ENCODE results near the gene SENP2. TPM values are rescaled to one million over a fixed set of nuclear protein-coding genes. Genes with fewer than 3 reads are reported as not detected.

The SENP2 gene
- total RNA-seq, 1 donor = 24.6 TPM

DNA sequence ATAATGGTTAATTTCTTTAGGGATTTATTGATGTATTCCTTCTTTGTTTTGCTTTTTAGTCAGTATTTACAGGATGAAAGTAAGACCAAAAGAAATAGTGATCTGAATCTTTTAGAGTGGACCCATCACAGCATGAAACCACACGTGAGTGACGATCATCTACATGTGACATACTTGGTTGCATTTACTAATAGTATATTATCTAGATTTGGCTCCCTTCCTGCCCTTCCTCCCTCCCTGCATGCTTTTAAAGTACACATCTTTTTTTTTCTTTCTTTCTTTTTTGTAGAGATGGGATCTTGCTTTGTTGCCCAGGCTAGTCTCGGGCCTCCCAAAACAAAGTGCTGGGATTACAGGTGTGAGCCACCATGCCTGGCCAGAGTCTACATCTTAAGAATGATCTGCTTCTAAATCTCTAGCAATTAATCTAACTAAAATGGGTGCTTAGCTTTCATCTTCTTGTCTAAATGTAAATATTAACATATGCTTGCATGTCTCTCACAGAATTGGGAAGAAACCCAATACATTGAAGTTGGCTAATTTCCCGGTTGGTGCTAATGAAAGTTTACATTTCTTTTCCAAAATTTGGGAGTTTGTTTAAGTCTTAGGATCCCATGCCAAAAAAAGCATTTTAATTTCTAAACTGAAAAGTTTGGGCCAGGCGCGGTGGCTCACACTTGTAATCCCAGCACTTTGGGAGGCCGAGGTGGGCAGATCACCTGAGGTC is 38.0 kb downstream of the SENP2 start:
- Histone ChIP-seq H3K79me2 (ENCODE audit: insufficient read depth, low read length) (no peaks in the 10 kb centered on the region), H3K4me2 (ENCODE audit: insufficient read depth, low read length) (no peak overlapping the region), H4K20me1 (ENCODE audit: insufficient read depth, low read length) (no peaks in the 10 kb centered on the region), H2AFZ (ENCODE audit: low read length) (no peak overlapping the region), H3K27me3 (ENCODE audit: insufficient read depth, low read length) (no peaks in the 10 kb centered on the region), H3K4me3 (ENCODE audit: insufficient read depth, low read length) (no peak overlapping the region), H3K9me3 (ENCODE audit: low read depth, low read length) (no peaks in the 10 kb centered on the region), H3K36me3 (ENCODE audit: insufficient read depth, low read length) (peaks cover 29% of the 10 kb centered on the region), H3K4me1 (ENCODE audit: insufficient read depth, low read length) (no peaks in the 10 kb centered on the region), H3K27ac (ENCODE audit: low read depth, low read length) (no peak overlapping the region)
- TF ChIP-seq, protein P1, sequence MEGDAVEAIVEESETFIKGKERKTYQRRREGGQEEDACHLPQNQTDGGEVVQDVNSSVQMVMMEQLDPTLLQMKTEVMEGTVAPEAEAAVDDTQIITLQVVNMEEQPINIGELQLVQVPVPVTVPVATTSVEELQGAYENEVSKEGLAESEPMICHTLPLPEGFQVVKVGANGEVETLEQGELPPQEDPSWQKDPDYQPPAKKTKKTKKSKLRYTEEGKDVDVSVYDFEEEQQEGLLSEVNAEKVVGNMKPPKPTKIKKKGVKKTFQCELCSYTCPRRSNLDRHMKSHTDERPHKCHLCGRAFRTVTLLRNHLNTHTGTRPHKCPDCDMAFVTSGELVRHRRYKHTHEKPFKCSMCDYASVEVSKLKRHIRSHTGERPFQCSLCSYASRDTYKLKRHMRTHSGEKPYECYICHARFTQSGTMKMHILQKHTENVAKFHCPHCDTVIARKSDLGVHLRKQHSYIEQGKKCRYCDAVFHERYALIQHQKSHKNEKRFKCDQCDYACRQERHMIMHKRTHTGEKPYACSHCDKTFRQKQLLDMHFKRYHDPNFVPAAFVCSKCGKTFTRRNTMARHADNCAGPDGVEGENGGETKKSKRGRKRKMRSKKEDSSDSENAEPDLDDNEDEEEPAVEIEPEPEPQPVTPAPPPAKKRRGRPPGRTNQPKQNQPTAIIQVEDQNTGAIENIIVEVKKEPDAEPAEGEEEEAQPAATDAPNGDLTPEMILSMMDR (IDR thresholded peaks at IDR 0.05; ENCODE audit: extremely low read depth, low read depth, low read length) = no peak
- no peak for DNase-seq (ENCODE audit: insufficient read length, low spot score, missing footprints)

DNA sequence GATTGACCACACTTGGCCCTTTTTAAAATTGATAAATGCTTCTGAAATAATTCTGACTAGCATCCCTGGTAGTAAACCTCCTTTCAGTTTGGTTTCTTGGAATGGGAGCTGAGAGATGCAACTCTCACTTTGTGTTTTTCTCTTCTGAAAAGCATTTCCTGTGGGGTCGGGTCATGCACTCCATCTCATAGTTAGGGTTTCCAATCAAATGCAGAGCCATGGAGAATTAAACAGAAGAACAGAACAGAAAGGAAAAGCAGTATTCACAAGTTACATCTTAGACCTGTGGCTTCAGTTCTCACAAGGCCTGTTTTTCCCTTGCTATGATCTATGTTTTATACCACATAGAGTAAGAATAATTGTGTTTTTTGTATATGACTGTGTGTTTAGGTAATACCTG is 39.7 kb downstream of the SENP2 start:
- Histone ChIP-seq H3K9me3 (ENCODE audit: low read depth, low read length) (no peaks in the 10 kb centered on the region), H3K27me3 (ENCODE audit: insufficient read depth, low read length) (no peaks in the 10 kb centered on the region), H3K36me3 (ENCODE audit: insufficient read depth, low read length) (peaks cover 20% of the 10 kb centered on the region), H4K20me1 (ENCODE audit: insufficient read depth, low read length) (no peaks in the 10 kb centered on the region), H3K27ac (ENCODE audit: low read depth, low read length) (no peak overlapping the region), H3K4me2 (ENCODE audit: insufficient read depth, low read length) (no peak overlapping the region), H3K4me1 (ENCODE audit: insufficient read depth, low read length) (peaks cover 15% of the 10 kb centered on the region), H2AFZ (ENCODE audit: low read length) (no peak overlapping the region), H3K4me3 (ENCODE audit: insufficient read depth, low read length) (no peak overlapping the region), H3K79me2 (ENCODE audit: insufficient read depth, low read length) (no peaks in the 10 kb centered on the region)
- no peak for DNase-seq (ENCODE audit: insufficient read length, low spot score, missing footprints)
- TF ChIP-seq, protein P1 (IDR thresholded peaks at IDR 0.05; ENCODE audit: extremely low read depth, low read depth, low read length) = no peak

DNA sequence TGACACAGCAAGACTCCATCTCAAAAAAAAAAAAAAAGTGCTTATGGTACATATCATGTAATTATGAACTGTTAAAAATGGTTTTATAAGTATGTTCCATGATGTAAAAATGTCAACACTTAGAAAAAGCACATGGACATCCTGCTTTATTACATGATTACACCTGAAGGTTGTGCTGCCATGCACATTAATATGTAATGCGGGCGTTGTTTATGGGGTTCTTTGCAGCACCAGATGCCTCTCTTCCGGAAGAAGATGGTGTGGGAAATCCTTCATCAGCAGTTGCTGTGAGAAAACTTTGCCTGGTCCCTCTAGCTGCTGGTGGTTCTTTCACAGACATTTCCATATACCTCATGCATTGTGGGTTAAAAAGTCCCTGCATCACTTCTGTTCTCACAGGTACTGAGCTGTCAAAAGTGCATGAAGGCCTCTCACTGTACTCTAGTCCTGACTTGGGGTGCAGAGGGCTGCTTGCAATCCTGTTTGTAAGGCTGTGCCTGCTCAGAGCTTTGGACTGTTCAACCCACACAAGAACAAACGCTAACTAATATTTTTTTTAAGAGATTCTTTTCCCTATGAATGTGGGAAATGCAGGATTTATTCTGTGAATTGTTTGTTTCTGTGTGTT is 43.6 kb downstream of the SENP2 start:
- H3K9me3 ChIP-seq (ENCODE audit: low read depth, low read length) = no peaks in the 10 kb centered on the region
- H4K20me1 ChIP-seq (ENCODE audit: insufficient read depth, low read length) = no peaks in the 10 kb centered on the region
- H3K4me2 ChIP-seq (ENCODE audit: insufficient read depth, low read length) = peak overlapping the region; percentile 46
- H3K4me1 ChIP-seq (ENCODE audit: insufficient read depth, low read length) = peaks cover 16% of the 10 kb centered on the region
- H3K27ac ChIP-seq (ENCODE audit: low read depth, low read length) = peak overlapping the region; percentile 9
- H3K27me3 ChIP-seq (ENCODE audit: insufficient read depth, low read length) = no peaks in the 10 kb centered on the region
- peaks cover 17% of the 10 kb centered on the region for H3K36me3 ChIP-seq (ENCODE audit: insufficient read depth, low read length)
- H2AFZ ChIP-seq (ENCODE audit: low read length) = no peak overlapping the region
- no peak for DNase-seq (ENCODE audit: insufficient read length, low spot score, missing footprints)
- TF ChIP-seq, protein P1 (IDR thresholded peaks at IDR 0.05; ENCODE audit: extremely low read depth, low read depth, low read length) = no peak
- no peak overlapping the region for H3K4me3 ChIP-seq (ENCODE audit: insufficient read depth, low read length)
- H3K79me2 ChIP-seq (ENCODE audit: insufficient read depth, low read length) = no peaks in the 10 kb centered on the region

DNA sequence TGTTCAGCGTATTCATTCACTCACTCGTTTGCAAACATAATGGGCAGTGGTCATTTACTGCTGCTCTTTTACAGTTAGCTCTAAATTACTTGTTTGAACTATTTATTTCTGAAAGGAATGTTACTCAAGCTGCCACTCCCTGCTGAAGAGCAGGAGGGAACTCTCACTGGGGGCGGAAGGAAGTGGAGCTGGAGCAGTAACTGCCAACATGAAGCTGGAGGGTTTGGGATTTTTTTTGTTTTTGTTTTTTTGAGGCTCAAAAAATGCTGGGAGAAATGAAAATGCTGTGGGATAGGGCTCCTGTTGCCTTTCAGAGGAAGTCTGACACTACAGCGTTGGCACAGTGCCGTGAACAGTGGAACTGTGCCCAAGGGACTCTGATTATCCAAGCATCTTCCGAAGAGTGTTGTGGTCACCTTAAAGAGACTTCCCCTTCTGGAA is 44.1 kb downstream of the SENP2 start:
- peak overlapping the region; percentile 9 for H3K27ac ChIP-seq (ENCODE audit: low read depth, low read length)
- no peaks in the 10 kb centered on the region for H3K27me3 ChIP-seq (ENCODE audit: insufficient read depth, low read length)
- no peaks in the 10 kb centered on the region for H3K9me3 ChIP-seq (ENCODE audit: low read depth, low read length)
- peaks cover 17% of the 10 kb centered on the region for H3K36me3 ChIP-seq (ENCODE audit: insufficient read depth, low read length)
- DNase-seq (ENCODE audit: insufficient read length, low spot score, missing footprints) = peak; percentile 78
- H4K20me1 ChIP-seq (ENCODE audit: insufficient read depth, low read length) = no peaks in the 10 kb centered on the region
- no peak overlapping the region for H3K4me3 ChIP-seq (ENCODE audit: insufficient read depth, low read length)
- TF ChIP-seq, protein P1 (IDR thresholded peaks at IDR 0.05; ENCODE audit: extremely low read depth, low read depth, low read length) = no peak
- peak overlapping the region; percentile 46 for H3K4me2 ChIP-seq (ENCODE audit: insufficient read depth, low read length)
- no peaks in the 10 kb centered on the region for H3K79me2 ChIP-seq (ENCODE audit: insufficient read depth, low read length)
- H3K4me1 ChIP-seq (ENCODE audit: insufficient read depth, low read length) = peaks cover 16% of the 10 kb centered on the region
- no peak overlapping the region for H2AFZ ChIP-seq (ENCODE audit: low read length)

Measured in osteoblast (primary cell).